ENCODE results near the gene APPL2.

APPL2 gene

DNA sequence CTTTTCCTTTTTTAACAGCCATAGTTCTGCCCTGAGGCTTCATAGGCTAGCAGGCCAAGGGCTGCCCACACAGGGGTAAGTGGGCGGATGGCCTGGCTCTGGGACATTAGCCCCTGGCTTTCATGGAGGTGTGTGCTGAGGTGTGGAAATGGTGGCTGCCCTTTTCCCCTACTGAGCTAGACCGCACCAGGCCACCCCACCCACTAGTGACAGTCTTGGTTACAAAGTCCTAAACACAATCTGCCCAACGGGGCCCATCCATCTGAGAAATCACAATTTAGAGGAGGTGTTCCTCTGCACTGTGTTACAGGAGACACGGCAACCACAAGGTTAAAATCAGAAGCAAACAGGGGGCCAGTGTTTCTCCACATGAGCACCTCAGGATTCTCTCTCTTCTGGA, 35.6 kb downstream of the APPL2 start:
- DNase-seq (ENCODE audit: low read depth, low spot score): no peak
- TF ChIP-seq, protein P1, sequence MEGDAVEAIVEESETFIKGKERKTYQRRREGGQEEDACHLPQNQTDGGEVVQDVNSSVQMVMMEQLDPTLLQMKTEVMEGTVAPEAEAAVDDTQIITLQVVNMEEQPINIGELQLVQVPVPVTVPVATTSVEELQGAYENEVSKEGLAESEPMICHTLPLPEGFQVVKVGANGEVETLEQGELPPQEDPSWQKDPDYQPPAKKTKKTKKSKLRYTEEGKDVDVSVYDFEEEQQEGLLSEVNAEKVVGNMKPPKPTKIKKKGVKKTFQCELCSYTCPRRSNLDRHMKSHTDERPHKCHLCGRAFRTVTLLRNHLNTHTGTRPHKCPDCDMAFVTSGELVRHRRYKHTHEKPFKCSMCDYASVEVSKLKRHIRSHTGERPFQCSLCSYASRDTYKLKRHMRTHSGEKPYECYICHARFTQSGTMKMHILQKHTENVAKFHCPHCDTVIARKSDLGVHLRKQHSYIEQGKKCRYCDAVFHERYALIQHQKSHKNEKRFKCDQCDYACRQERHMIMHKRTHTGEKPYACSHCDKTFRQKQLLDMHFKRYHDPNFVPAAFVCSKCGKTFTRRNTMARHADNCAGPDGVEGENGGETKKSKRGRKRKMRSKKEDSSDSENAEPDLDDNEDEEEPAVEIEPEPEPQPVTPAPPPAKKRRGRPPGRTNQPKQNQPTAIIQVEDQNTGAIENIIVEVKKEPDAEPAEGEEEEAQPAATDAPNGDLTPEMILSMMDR (IDR thresholded peaks at IDR 0.05; ENCODE audit: insufficient read depth, low read length, missing control alignments): no peak
- ChIA-PET CTCF (interaction anchor here (1.3 to 3.1 kb wide), 3 partner anchors 25 to 184 kb away, joined by 3 to 12 read pairs (median 4); no protein-coding TSS in a partner anchor), POLR2A (no interaction called here)
- H3K4me3 ChIP-seq (ENCODE audit: low read depth, low read length): no peak overlapping the region

DNA sequence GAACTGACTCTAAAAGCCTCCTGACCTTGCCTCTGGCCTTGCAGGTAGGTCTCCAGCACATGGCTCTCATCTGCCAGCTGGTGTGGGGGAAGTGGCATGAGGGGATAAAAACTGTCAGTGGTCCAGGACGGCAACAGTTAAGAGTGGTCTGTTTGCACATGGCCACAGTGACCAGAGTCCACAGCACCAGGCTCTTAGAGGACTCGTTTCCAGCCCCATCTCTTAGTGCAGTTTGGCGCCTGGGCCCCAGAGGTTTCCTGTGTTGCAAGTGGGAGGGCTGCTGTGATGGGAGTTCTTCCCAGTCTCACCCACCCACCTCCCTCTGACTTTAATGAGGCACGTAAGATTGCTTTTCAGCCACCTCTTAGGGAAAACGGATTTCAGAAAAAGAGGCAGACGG, 37.0 kb downstream of the APPL2 start:
- TF ChIP-seq, protein P1 (IDR thresholded peaks at IDR 0.05; ENCODE audit: insufficient read depth, low read length, missing control alignments): no peak
- POLR2A ChIA-PET: interaction anchor here (0.8 kb wide), 1 partner anchor 12 kb away, joined by 3 read pairs; no protein-coding TSS in a partner anchor
- CTCF ChIA-PET: no interaction called here
- no peak overlapping the region for H3K4me3 ChIP-seq (ENCODE audit: low read depth, low read length)
- no peak for DNase-seq (ENCODE audit: low read depth, low spot score)

DNA sequence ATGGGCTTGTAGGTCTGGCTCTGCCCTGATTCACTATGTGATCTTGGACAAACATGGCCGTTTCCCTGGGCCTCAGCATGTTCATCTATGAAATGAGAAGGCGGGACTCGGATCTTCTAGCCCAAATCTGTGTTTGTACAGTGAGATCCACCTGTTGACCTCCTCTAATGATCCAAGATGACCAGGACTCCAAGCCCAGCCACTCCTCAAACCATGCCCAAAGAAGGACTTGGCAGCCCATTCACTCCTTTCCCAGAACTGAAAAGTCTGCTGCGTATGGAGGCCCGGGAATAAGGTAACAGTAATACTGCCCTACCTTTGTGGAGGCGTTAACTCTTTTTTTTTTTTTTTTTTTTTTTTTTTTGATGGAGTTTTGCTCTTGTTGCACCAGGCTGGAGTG, 39.9 kb downstream of the APPL2 start:
- POLR2A ChIA-PET: no interaction called here
- TF ChIP-seq, protein P1 (IDR thresholded peaks at IDR 0.05; ENCODE audit: insufficient read depth, low read length, missing control alignments): no peak
- CTCF ChIA-PET: no interaction called here
- no peak overlapping the region for H3K4me3 ChIP-seq (ENCODE audit: low read depth, low read length)
- no peak for DNase-seq (ENCODE audit: low read depth, low spot score)

DNA sequence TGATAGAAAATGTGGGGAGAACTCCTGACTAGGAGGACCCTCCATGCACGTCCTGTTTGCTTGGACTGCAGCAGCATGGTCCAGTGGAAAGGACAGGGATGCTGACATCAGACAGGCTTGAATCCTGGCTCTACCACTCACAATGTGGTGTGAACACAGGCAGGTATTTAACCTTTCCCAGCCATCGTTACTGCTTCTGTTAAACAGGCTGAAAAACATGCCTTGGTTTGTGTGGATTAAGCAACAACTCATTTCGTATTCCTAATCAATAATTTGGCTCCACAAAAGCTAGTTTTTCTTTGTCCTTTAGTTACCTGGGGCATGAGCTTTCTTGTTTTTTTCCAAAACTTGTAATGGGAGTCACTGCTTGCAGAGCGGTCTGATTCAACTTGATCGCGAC, 41.0 kb downstream of the APPL2 start:
- TF ChIP-seq, protein P1 (IDR thresholded peaks at IDR 0.05; ENCODE audit: insufficient read depth, low read length, missing control alignments): no peak
- DNase-seq (ENCODE audit: low read depth, low spot score): no peak
- H3K4me3 ChIP-seq (ENCODE audit: low read depth, low read length): no peak overlapping the region
- ChIA-PET CTCF (no interaction called here), POLR2A (no interaction called here)

DNA sequence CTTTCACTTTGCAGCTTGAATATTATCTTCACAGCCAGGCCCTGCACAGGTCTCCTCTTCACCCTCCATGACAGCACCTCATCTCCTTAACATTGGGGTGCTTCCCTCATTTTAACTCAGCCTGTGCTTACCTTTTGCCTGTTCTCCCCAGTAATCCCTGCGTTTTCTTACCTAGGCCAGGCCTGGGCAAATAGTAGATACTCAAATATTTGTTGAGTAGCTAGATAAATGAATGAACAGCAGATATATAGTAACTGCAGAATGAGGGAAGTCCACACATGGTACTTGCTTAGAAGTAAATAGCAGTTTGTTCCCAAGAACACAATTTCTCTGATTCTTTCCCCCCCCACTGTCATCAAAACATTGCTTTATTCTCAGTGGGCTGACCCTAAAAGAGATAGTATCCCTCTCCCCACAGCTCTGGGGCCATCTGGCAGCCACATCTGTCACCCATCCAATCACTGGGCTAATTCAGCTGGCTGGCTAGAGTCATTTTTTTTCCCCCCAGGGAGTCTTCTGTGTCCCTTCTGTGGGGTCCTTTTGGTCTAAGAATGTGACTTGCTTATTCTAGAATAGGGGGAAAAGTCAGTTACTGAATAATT, 43.2 kb downstream of the APPL2 start:
- no peak overlapping the region for H3K4me3 ChIP-seq (ENCODE audit: low read depth, low read length)
- no peak for DNase-seq (ENCODE audit: low read depth, low spot score)
- CTCF ChIA-PET: interaction anchor here (1.0 to 1.1 kb wide), 2 partner anchors 172 to 188 kb away, joined by 3 read pairs; no protein-coding TSS in a partner anchor
- POLR2A ChIA-PET: no interaction called here
- TF ChIP-seq, protein P1 (IDR thresholded peaks at IDR 0.05; ENCODE audit: insufficient read depth, low read length, missing control alignments): no peak

DNA sequence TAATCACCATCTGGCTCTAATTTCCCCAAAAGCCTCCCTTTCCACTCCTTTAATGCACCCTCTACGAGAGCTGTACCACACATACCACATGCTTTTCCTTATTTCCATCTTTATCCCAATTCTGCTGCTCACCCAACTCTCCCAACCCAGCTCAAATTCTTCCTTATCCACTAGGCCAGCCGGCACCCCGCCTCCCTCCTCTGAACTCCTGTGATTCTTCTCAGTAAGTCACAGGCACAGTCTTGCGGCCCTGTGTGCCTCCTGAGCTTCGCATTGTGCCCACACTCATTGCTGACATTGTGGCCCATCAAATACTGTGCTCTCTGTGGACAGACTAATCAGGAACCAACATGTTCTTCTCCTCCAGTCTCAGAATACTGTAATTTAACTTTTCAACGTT, 45.4 kb downstream of the APPL2 start:
- ChIA-PET CTCF (interaction anchor here (1.1 to 1.6 kb wide), 2 partner anchors 168 to 194 kb away, joined by 3 to 4 read pairs; no protein-coding TSS in a partner anchor), POLR2A (interaction anchor here (0.6 kb wide), 1 partner anchor 11 kb away, joined by 4 read pairs; no protein-coding TSS in a partner anchor)
- TF ChIP-seq, protein P1 (IDR thresholded peaks at IDR 0.05; ENCODE audit: insufficient read depth, low read length, missing control alignments): no peak
- no peak for DNase-seq (ENCODE audit: low read depth, low spot score)
- H3K4me3 ChIP-seq (ENCODE audit: low read depth, low read length): no peak overlapping the region

Data from AG04449 (cell line).